ENCODE measurements around the gene GTF2H3. TPM values are rescaled to one million over a fixed set of nuclear protein-coding genes. Genes with fewer than 3 reads are reported as not detected.
"Not testable (repeated sequence)": the region's sequence is repeated elsewhere in the genome, so short reads cannot be mapped to it uniquely, and the experiment has no call there.

GTF2H3 gene
- polyA plus RNA-seq, 1 of the 3 experiments (the other 2 are of a cell fraction), result 22.4 TPM

DNA sequence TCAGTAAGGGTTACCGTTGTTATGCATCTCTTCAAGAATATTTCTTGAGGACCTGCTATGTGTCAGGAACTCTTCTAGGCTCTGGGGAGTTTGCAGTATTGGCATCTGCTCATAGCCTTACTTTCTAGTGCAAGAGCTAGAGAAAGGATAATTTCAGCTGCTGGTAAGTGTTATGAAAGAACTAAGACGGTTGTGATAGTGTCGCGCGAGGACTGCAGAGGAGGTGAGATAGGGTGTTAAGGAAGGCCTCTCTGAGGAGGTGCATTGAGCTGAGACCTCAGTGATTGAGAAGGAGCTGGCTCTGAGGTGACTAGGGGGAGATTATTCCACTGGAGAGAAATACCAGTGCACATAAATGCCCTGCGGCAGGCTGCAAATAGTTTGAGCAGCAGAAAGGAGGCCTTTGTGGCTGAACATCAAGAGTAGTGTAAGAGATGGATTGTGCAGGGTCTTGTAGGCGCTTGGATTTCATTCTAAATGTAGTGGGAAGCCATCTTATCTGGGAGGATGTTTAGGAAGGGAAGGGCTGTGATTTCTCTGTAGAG lies 30.9 kb upstream of the GTF2H3 start (continued):
- TF ChIP-seq, protein P1, sequence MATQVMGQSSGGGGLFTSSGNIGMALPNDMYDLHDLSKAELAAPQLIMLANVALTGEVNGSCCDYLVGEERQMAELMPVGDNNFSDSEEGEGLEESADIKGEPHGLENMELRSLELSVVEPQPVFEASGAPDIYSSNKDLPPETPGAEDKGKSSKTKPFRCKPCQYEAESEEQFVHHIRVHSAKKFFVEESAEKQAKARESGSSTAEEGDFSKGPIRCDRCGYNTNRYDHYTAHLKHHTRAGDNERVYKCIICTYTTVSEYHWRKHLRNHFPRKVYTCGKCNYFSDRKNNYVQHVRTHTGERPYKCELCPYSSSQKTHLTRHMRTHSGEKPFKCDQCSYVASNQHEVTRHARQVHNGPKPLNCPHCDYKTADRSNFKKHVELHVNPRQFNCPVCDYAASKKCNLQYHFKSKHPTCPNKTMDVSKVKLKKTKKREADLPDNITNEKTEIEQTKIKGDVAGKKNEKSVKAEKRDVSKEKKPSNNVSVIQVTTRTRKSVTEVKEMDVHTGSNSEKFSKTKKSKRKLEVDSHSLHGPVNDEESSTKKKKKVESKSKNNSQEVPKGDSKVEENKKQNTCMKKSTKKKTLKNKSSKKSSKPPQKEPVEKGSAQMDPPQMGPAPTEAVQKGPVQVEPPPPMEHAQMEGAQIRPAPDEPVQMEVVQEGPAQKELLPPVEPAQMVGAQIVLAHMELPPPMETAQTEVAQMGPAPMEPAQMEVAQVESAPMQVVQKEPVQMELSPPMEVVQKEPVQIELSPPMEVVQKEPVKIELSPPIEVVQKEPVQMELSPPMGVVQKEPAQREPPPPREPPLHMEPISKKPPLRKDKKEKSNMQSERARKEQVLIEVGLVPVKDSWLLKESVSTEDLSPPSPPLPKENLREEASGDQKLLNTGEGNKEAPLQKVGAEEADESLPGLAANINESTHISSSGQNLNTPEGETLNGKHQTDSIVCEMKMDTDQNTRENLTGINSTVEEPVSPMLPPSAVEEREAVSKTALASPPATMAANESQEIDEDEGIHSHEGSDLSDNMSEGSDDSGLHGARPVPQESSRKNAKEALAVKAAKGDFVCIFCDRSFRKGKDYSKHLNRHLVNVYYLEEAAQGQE (IDR thresholded peaks at IDR 0.05; ENCODE audit: low read depth, low read length), result no peak
- TF ChIP-seq, protein P2, sequence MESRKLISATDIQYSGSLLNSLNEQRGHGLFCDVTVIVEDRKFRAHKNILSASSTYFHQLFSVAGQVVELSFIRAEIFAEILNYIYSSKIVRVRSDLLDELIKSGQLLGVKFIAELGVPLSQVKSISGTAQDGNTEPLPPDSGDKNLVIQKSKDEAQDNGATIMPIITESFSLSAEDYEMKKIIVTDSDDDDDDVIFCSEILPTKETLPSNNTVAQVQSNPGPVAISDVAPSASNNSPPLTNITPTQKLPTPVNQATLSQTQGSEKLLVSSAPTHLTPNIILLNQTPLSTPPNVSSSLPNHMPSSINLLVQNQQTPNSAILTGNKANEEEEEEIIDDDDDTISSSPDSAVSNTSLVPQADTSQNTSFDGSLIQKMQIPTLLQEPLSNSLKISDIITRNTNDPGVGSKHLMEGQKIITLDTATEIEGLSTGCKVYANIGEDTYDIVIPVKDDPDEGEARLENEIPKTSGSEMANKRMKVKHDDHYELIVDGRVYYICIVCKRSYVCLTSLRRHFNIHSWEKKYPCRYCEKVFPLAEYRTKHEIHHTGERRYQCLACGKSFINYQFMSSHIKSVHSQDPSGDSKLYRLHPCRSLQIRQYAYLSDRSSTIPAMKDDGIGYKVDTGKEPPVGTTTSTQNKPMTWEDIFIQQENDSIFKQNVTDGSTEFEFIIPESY (IDR thresholded peaks at IDR 0.05; ENCODE audit: borderline replicate concordance, low read depth), result no peak
- TF ChIP-seq SIN3A (IDR thresholded peaks at IDR 0.05; ENCODE audit: borderline replicate concordance, low read depth, low read length) (no peak), RFX5 (IDR thresholded peaks at IDR 0.05; ENCODE audit: low read length) (no peak), YY1 (IDR thresholded peaks at IDR 0.05; ENCODE audit: low read depth) (no peak)
- TF ChIP-seq, protein P3, sequence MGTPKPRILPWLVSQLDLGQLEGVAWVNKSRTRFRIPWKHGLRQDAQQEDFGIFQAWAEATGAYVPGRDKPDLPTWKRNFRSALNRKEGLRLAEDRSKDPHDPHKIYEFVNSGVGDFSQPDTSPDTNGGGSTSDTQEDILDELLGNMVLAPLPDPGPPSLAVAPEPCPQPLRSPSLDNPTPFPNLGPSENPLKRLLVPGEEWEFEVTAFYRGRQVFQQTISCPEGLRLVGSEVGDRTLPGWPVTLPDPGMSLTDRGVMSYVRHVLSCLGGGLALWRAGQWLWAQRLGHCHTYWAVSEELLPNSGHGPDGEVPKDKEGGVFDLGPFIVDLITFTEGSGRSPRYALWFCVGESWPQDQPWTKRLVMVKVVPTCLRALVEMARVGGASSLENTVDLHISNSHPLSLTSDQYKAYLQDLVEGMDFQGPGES (IDR thresholded peaks at IDR 0.05; ENCODE audit: low read depth, low read length), result no peak

DNA sequence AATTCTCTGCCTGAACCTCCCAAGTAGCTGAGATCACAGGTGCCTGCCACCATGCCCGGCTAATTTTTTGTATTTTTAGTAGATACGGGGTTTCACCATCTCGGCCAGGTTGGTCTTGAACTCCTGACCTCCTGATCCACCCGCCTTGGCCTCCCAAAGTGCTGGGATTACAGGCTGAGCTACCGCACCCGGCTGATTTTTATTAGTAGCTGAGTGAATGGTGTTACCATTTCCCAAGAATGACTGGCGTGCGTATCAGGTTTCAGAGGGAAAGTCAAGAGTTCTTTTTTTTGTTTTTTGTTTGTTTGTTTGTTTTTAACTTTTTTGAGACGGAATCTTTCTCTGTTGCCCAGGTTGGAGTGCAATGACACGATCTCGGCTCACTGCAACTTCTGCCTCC lies 30.1 kb upstream of the GTF2H3 start:
- H3K9me3 ChIP-seq; H3K27me3 ChIP-seq (ENCODE audit: insufficient read depth); POLR2A ChIA-PET; H3K9ac ChIP-seq; H3K4me1 ChIP-seq (ENCODE audit: control insufficient read depth in 1 of 2, insufficient read depth in 2 of 2, low read depth in 1 of 2, low read length in 1 of 2); DNase-seq; H2AFZ ChIP-seq (ENCODE audit: low read depth); H4K20me1 ChIP-seq (ENCODE audit: insufficient read depth); H3K27ac ChIP-seq (ENCODE audit: low read depth in 2 of 2, low read length in 1 of 2); H3K9me2 ChIP-seq: not testable (repeated sequence)
- Histone ChIP-seq H3K36me3 (replicated peaks in 1 of 2; ENCODE audit: control insufficient read depth in 1 of 2, insufficient read depth in 2 of 2, low read length in 1 of 2) (peaks cover 36% of the 10 kb centered on the region in 2 experiments), H3K4me3 (ENCODE audit: low read depth in 2 of 2, low read length in 1 of 2) (peak overlapping the region in 1 of 2 experiments; percentile 93; a peak in 1 of 4 replicates), H3F3A (replicated peaks; ENCODE audit: insufficient read depth) (peaks cover 12% of the 10 kb centered on the region), H3K4me2 (peak overlapping the region; percentile 81), H3K79me2 (ENCODE audit: insufficient read depth) (peaks cover 89% of the 10 kb centered on the region)
- 95% methylated on average over 11 of the region's 11 CpGs for whole genome bisulfite sequencing (ENCODE audit: low lambda C conversion rate)
- CTCF ChIA-PET, result interaction anchor here (1.6 to 1.9 kb wide), 3 partner anchors 15 to 335 kb away, joined by 4 to 6 read pairs (median 5); no protein-coding TSS in a partner anchor

All from SK-N-SH (cell line).